Esophagus muscularis mucosa (tissue), 4 donors: ENCODE measurements around the gene SNX10.

ENCODE experiments used
- CTCF ChIP-seq, 3 experiments: fragments of 200-600 bp in 2 of 3; fragments of 450-650 bp in 1 of 3; sonication (generic) in 2 of 3; IDR thresholded peaks; one replicate each; pipeline ENCODE4 v1.5.1; 2017 to 2019; ENCODE audit warnings: antibody characterized with exemption in 3 of 3, mild to moderate bottlenecking in 2 of 3, moderate library complexity in 1 of 3
- EP300 ChIP-seq: sonication (generic); formaldehyde crosslinking; IDR thresholded peaks from one replicate; pipeline ENCODE4 v1.6.1; 2017; ENCODE audit warnings: antibody characterized with exemption
- POLR2A ChIP-seq: fragments of 450-650 bp; IDR thresholded peaks from one replicate; pipeline ENCODE4 v1.6.1; 2017; ENCODE audit warnings: antibody characterized with exemption, moderate library complexity, mild to moderate bottlenecking, low read depth
- POLR2AphosphoS5 ChIP-seq, 2 donors: sonication (generic); formaldehyde crosslinking; IDR thresholded peaks; one replicate each; pipeline ENCODE4 v1.6.1; 2017; ENCODE audit warnings: antibody characterized with exemption in 2 of 2

- no peak for TF ChIP-seq CTCF (IDR thresholded peaks at IDR 0.05)
- no peak for TF ChIP-seq POLR2A
- TF ChIP-seq EP300: no peak
- no peak for TF ChIP-seq POLR2AphosphoS5 (IDR thresholded peaks at IDR 0.05)
Observed at GRCh38 chr7:26321435-26321834, 29.8 kb downstream of the SNX10 start.
